Type B pancreatic cell (in vitro differentiated cells): ENCODE measurements around the gene TMEM30A. TPM values are rescaled to one million over a fixed set of nuclear protein-coding genes. Genes with fewer than 3 reads are reported as not detected.

Experiments used
- DNase-seq: peaks from one replicate; pipeline ENCODE4 v3.0.0; 2021; ENCODE audit warnings: mixed read lengths; ENCODE audit not compliant: unreplicated experiment; ENCODE audit errors: extremely low spot score
- H3K27ac Mint-ChIP-seq: 2 replicates; pipeline ENCODE4 v1.8.0; 2021; ENCODE audit warnings: mild to moderate bottlenecking, mixed read lengths
- H3K27me3 Mint-ChIP-seq: 2 replicates; pipeline ENCODE4 v1.8.0; 2021; ENCODE audit warnings: mixed read lengths
- H3K36me3 Mint-ChIP-seq: 2 replicates; pipeline ENCODE4 v1.8.0; 2021; ENCODE audit warnings: mixed read lengths
- H3K4me1 Mint-ChIP-seq: one replicate; pipeline ENCODE4 v1.8.0; 2021; ENCODE audit warnings: mixed read lengths; ENCODE audit not compliant: unreplicated experiment
- H3K4me3 Mint-ChIP-seq: 2 replicates; pipeline ENCODE4 v1.8.0; 2021; ENCODE audit warnings: mild to moderate bottlenecking, mixed read lengths
- H3K9me3 Mint-ChIP-seq: 2 replicates; pipeline ENCODE4 v1.8.0; 2021; ENCODE audit warnings: mixed read lengths
- total RNA-seq: library from RNA; stranded (reverse); gene quantifications from 2 replicates; pipeline ENCODE4 v1.2.1, GENCODE V29; 2021; ENCODE audit warnings: low replicate concordance
- TF ChIP-seq, protein P1 (sequence below): fragments of 200-600 bp; sonication (generic); conservative IDR thresholded peaks from 2 replicates; pipeline ENCODE4 v1.5.0; 2021; ENCODE audit warnings: antibody characterized with exemption, mild to moderate bottlenecking

TMEM30A gene
- total RNA-seq, 1 donor from 2014 or later, result 78.7 TPM

DNA sequence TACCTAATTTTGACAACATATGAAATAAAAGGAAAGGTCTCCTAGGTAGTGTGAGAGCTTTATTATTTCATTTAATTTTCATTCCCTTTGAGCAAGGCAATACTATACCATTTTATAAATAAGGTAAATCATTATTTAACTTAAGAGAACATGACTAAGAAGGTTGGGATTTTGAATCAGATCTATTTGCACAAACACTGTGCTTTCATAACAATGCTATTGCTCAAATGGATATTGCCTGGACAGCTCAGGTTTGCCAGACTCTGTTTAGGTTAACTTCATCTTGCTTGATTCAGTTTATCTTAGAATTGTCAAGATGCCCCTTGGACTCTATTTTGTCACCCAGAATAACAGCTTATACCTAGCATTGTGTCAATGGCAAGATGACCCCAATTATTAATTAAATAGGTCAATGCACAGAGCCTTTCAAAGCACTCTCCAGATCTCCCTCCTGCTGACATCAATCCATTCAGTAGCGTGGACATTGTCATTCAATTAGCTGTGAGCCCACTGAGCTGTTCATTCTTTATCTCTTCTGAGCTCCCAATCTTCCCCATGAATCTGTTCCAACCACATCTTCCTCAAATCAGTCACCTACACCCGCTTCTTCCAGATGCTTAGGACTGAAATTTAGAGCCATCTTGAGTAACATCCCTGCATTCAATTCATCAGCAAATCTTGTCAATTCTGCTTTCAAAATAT lies 42.1 kb upstream of the TMEM30A start:
- no peaks in the 10 kb centered on the region for H3K9me3 Mint-ChIP-seq
- H3K4me3 Mint-ChIP-seq, result no peak overlapping the region
- no peak overlapping the region for H3K27ac Mint-ChIP-seq
- TF ChIP-seq, protein P1, sequence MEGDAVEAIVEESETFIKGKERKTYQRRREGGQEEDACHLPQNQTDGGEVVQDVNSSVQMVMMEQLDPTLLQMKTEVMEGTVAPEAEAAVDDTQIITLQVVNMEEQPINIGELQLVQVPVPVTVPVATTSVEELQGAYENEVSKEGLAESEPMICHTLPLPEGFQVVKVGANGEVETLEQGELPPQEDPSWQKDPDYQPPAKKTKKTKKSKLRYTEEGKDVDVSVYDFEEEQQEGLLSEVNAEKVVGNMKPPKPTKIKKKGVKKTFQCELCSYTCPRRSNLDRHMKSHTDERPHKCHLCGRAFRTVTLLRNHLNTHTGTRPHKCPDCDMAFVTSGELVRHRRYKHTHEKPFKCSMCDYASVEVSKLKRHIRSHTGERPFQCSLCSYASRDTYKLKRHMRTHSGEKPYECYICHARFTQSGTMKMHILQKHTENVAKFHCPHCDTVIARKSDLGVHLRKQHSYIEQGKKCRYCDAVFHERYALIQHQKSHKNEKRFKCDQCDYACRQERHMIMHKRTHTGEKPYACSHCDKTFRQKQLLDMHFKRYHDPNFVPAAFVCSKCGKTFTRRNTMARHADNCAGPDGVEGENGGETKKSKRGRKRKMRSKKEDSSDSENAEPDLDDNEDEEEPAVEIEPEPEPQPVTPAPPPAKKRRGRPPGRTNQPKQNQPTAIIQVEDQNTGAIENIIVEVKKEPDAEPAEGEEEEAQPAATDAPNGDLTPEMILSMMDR, result no peak
- H3K27me3 Mint-ChIP-seq, result no peaks in the 10 kb centered on the region
- no peak for DNase-seq
- H3K36me3 Mint-ChIP-seq, result no peaks in the 10 kb centered on the region
- H3K4me1 Mint-ChIP-seq, result no peaks in the 10 kb centered on the region

DNA sequence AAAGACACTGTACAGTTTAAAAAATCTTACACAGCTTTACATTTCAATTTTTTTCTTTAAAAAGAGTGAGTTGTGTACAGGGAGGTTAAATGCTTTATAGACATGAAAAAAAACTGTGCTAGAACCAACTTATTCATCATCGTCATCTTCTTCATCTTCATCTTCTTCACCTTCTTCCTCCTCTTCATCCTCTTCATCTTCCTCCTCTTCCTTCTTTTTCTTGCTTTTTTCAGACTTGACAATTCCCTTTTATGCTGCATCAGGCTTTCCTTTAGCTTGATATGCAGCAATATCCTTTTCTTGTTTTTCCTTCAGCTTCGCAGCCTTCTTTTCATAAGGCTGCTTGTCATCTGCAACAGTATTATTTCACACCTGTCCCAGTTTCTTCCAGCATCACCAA lies 34.3 kb upstream of the TMEM30A start:
- no peak overlapping the region for H3K4me3 Mint-ChIP-seq
- peaks cover 5% of the 10 kb centered on the region for H3K4me1 Mint-ChIP-seq
- H3K27me3 Mint-ChIP-seq, result no peaks in the 10 kb centered on the region
- no peak overlapping the region for H3K27ac Mint-ChIP-seq
- no peak for DNase-seq
- TF ChIP-seq, protein P1, result no peak
- no peaks in the 10 kb centered on the region for H3K9me3 Mint-ChIP-seq
- H3K36me3 Mint-ChIP-seq, result no peaks in the 10 kb centered on the region

DNA sequence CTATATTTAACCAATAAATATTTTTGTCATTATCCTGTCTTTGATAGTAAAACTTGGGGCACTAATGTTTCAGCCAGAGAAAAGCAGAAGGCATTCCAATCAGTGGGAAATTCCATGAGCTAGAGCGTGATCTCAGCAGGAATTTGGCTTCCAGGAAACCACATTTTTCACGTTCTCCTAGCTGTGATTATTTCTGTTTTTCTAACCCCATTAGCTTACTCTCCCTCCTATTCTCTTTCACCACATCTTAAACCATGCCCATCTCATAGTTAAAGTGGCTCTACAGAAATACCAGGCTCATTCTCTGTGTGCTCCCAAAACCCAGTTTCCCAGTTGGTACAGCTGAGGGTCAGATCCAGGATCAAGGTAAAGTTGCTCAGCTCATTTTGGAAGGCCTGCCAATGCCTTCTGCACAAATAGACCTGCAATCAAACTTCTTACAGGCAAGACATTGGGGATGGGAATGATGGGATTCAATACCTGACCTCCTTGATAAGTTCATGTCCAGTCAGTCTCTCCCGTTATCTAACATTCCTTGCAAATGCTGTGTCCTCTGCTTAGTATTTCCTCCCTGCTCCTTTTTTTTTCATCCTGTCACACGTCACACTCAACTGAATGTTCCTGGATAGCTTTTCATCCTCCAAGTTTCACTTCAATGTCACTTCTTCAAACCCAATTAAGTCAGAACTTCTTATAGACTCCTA lies 33.1 kb upstream of the TMEM30A start:
- Mint-ChIP-seq H3K9me3 (peaks cover 5% of the 10 kb centered on the region), H3K27ac (no peak overlapping the region)

DNA sequence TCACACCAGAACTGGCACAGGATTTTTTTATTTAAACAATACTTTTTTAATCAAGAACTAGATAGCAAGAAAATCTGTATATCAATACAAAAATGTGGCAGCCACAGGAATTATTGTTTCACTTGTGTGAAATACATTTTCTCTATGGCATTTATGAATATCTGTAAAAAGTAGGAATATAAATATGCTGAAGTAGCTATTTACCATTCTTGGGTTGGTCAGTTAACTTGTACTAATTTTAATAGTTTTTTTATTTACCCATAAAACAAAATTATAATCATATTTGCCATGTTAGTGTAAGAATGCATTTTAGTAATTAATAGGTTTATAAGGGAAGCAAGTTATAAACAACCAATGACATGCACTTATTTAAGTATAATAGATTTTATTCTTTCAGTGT lies 31.4 kb upstream of the TMEM30A start:
- no peak overlapping the region for H3K27ac Mint-ChIP-seq
- TF ChIP-seq, protein P1, result no peak
- H3K4me1 Mint-ChIP-seq, result peaks cover 5% of the 10 kb centered on the region
- peaks cover 5% of the 10 kb centered on the region for H3K9me3 Mint-ChIP-seq
- no peaks in the 10 kb centered on the region for H3K27me3 Mint-ChIP-seq
- peaks cover 4% of the 10 kb centered on the region for H3K36me3 Mint-ChIP-seq
- no peak for DNase-seq
- H3K4me3 Mint-ChIP-seq, result no peak overlapping the region

More for the DNA sequence above, 33.1 kb upstream of the TMEM30A start:
- Mint-ChIP-seq H3K4me3 (no peak overlapping the region), H3K36me3 (peaks cover 4% of the 10 kb centered on the region), H3K27me3 (no peaks in the 10 kb centered on the region), H3K4me1 (peaks cover 5% of the 10 kb centered on the region)
- no peak for DNase-seq
- TF ChIP-seq, protein P1, result no peak

DNA sequence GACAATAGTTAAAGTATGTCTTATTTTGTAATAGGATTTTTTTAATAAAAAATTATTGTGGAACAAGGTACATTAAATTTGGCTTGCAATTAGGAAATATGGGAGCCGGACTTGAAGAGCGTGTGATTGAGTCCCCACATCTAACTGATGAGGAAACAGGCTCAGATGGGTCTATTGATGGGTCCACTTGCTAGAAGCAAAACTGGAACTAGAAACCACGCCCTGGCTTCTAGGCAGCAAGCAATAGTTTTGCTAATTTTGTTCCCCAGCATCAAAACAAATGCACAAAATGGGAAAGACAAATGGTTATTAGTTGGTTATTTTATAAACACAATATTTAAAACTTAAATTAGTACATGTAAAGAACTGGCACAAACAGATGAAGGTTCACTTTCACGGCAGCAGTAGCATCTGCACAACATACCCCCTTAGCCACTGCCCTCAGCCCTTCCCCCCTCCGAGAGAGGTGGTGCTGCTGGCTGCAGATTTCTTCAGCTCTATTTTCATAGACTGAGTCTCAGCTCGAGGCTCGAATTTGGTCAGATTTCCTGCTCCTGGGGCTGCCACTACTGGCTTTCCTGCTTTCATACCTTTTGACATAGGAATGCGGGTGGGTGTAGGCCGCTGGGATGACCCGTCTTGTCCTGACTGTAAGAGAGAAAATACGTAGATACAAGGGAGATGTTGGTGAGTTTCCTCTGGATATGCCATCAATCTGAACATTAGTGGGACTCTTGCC lies 23.8 kb upstream of the TMEM30A start:
- peaks cover 6% of the 10 kb centered on the region for H3K4me1 Mint-ChIP-seq
- no peak for DNase-seq
- H3K9me3 Mint-ChIP-seq, result peaks cover under 1% of the 10 kb centered on the region
- H3K27me3 Mint-ChIP-seq, result no peaks in the 10 kb centered on the region
- H3K27ac Mint-ChIP-seq, result no peak overlapping the region
- TF ChIP-seq, protein P1, result no peak
- no peaks in the 10 kb centered on the region for H3K36me3 Mint-ChIP-seq
- H3K4me3 Mint-ChIP-seq, result no peak overlapping the region
